Loucy (cell line): Measurements from ENCODE around the gene CSRP1.

Source experiments
- EZH2phosphoT487 ChIP-seq: fragments of 200-600 bp; IDR thresholded peaks from 2 replicates; pipeline ENCODE4 v1.6.1; 2018; ENCODE audit warnings: antibody characterized with exemption, mild to moderate bottlenecking, moderate library complexity, borderline replicate concordance
- TF ChIP-seq, protein P1 (sequence below): fragments of 200-600 bp; sonication (generic); conservative IDR thresholded peaks from 2 replicates; pipeline ENCODE4 v1.5.1; 2014; ENCODE audit warnings: mild to moderate bottlenecking, antibody characterized with exemption, low read length

DNA sequence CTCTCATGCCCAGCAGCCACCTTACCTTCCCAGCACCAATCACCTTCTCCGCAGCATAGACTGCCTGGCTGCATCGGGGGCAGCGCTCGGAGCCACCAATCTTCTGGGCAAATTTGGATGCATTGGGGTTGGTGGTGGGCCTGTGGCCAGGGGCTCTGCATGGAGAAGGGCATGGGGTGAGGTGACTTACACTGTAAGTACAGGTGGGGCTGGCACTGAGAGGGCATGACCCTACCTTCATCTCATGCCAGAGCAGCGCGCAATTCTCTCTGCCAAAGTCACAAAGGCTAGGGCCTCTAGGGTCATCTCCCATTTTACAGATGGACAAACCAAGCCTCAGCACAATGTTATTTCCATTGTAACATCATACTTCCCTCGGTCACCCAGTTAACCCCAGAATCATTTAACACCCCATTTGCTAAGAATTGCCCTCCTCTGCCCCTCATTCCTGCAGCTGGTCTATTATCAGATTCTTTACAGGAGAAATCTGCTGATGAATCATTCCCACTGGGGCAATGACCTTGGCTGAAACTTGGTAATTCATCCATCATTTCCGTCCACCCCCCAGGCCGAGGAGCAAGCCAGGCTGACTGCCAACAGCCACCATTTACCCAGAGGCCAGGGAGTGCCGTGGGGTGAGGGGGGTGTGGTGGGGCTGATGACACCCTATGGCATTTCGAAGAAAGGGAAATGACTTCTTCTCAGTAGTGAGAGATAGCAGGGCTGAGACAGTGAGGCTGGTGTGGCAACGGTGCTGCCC, 17.9 kb downstream of the CSRP1 start:
- TF ChIP-seq, protein P1, sequence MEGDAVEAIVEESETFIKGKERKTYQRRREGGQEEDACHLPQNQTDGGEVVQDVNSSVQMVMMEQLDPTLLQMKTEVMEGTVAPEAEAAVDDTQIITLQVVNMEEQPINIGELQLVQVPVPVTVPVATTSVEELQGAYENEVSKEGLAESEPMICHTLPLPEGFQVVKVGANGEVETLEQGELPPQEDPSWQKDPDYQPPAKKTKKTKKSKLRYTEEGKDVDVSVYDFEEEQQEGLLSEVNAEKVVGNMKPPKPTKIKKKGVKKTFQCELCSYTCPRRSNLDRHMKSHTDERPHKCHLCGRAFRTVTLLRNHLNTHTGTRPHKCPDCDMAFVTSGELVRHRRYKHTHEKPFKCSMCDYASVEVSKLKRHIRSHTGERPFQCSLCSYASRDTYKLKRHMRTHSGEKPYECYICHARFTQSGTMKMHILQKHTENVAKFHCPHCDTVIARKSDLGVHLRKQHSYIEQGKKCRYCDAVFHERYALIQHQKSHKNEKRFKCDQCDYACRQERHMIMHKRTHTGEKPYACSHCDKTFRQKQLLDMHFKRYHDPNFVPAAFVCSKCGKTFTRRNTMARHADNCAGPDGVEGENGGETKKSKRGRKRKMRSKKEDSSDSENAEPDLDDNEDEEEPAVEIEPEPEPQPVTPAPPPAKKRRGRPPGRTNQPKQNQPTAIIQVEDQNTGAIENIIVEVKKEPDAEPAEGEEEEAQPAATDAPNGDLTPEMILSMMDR: no peak
- no peak for TF ChIP-seq EZH2phosphoT487
